Mucosa of descending colon (tissue), 3 donors: ENCODE measurements around the gene TAS2R38. TPM values are rescaled to one million over a fixed set of nuclear protein-coding genes. Genes with fewer than 3 reads are reported as not detected.

ENCODE experiments used
- ATAC-seq: fragments of 200-7000 bp; cut with Tn5 transposase; one replicate; pipeline ENCODE4 v1.9.1; 2020; ENCODE audit warnings: mild to moderate bottlenecking, moderate library complexity
- DNase-seq, 3 donors: peaks; one replicate each; pipeline ENCODE4 v3.0.0-alpha.2; 2020
- H3K36me3 ChIP-seq: fragments of 200-600 bp; one replicate; pipeline ENCODE4 v1.8.0; 2021; ENCODE audit warnings: low read depth, mild to moderate bottlenecking
- H3K4me1 ChIP-seq: fragments of 200-600 bp; one replicate; pipeline ENCODE4 v1.8.0; 2021; ENCODE audit warnings: low read depth, mild to moderate bottlenecking
- H3K4me3 ChIP-seq: fragments of 200-600 bp; one replicate; pipeline ENCODE4 v1.8.0; 2021; ENCODE audit warnings: mild to moderate bottlenecking
- H3K9me3 ChIP-seq: fragments of 200-600 bp; one replicate; pipeline ENCODE4 v1.8.0; 2021; ENCODE audit warnings: mild to moderate bottlenecking
- CTCF ChIP-seq: fragments of 200-600 bp; IDR thresholded peaks from one replicate; pipeline ENCODE4 v1.8.0; 2022; ENCODE audit warnings: antibody characterized with exemption, mild to moderate bottlenecking
- intact Hi-C, 2 donors: fragments of 100-400 bp; cut with DNase I in 1 of 2; cut with micrococcal nuclease in 1 of 2; formaldehyde crosslinking; loops; one replicate each; pipeline versions ENCODE4 v1.11.0 to v1.11.1; 2022; cut with DNase I, micrococcal nuclease
- total RNA-seq, 3 donors: library from RNA; stranded (reverse); fragmentation: NEBNext Ultra II Directional in 2 of 3; extraction: Animal tissue kit (Norgen Biotek cat#: 25700) in 2 of 3; gene quantifications; one replicate each; pipeline versions ENCODE4 v1.2.1 to v1.2.4, GENCODE V29; 2021 to 2023
- donor health status: DM: no; HTN: no; CAD: no; lungs with moderate emphysema.
- donor health status: DM: no; HTN: no; CAD: no.
- donor health status: DM: no; HTN: yes; CAD: no.

Gene TAS2R38
- total RNA-seq, 3 donors from 2014 or later: 0.35 TPM; not detected in 2

- no peak for TF ChIP-seq CTCF
- Histone ChIP-seq H3K9me3 (no peaks in the 10 kb centered on the region), H3K4me1 (no peaks in the 10 kb centered on the region), H3K36me3 (no peaks in the 10 kb centered on the region), H3K4me3 (no peak overlapping the region)
- intact Hi-C loops: no loop called here
- ATAC-seq (no peak), DNase-seq (no peak)
These were observed 19.2 kb downstream of the TAS2R38 start for GRCh38 chr7:141954334-141954733.

GRCh38 chr7:141952461-141952860 lies 21.1 kb downstream of the TAS2R38 start:
- intact Hi-C loops: no loop called here
- no peak overlapping the region for H3K4me3 ChIP-seq
- no peak for TF ChIP-seq CTCF

GRCh38 chr7:141950806-141951205 lies 22.8 kb downstream of the TAS2R38 start:
- H3K4me1 ChIP-seq: no peaks in the 10 kb centered on the region
- no peak for TF ChIP-seq CTCF
- ATAC-seq (no peak), DNase-seq (no peak)
- no peaks in the 10 kb centered on the region for H3K9me3 ChIP-seq
- H3K4me3 ChIP-seq: no peak overlapping the region
- H3K36me3 ChIP-seq: no peaks in the 10 kb centered on the region
- intact Hi-C loops: no loop called here

More at GRCh38 chr7:141952461-141952860, 21.1 kb downstream of the TAS2R38 start:
- no peaks in the 10 kb centered on the region for H3K36me3 ChIP-seq
- no peaks in the 10 kb centered on the region for H3K9me3 ChIP-seq
- DNase-seq: no peak
- no peaks in the 10 kb centered on the region for H3K4me1 ChIP-seq
- ATAC-seq: no peak

GRCh38 chr7:141949911-141950310 lies 23.7 kb downstream of the TAS2R38 start:
- H3K4me3 ChIP-seq: no peak overlapping the region
- H3K36me3 ChIP-seq: no peaks in the 10 kb centered on the region
- no peaks in the 10 kb centered on the region for H3K4me1 ChIP-seq
- intact Hi-C loops: no loop called here
- ATAC-seq: no peak
- no peaks in the 10 kb centered on the region for H3K9me3 ChIP-seq
- no peak for TF ChIP-seq CTCF
- no peak for DNase-seq

GRCh38 chr7:141949451-141949850 lies 24.1 kb downstream of the TAS2R38 start:
- ATAC-seq (no peak), DNase-seq (no peak)
- H3K36me3 ChIP-seq: no peaks in the 10 kb centered on the region
- no peak overlapping the region for H3K4me3 ChIP-seq
- no peaks in the 10 kb centered on the region for H3K4me1 ChIP-seq
- TF ChIP-seq CTCF: no peak
- no peaks in the 10 kb centered on the region for H3K9me3 ChIP-seq
- intact Hi-C loops: no loop called here

- DNase-seq (no peak), ATAC-seq (no peak)
- intact Hi-C loops: no loop called here
- no peak overlapping the region for H3K4me3 ChIP-seq
- TF ChIP-seq CTCF: no peak
- H3K4me1 ChIP-seq: no peaks in the 10 kb centered on the region
- no peaks in the 10 kb centered on the region for H3K36me3 ChIP-seq
- H3K9me3 ChIP-seq: no peaks in the 10 kb centered on the region
These were observed 24.6 kb downstream of the TAS2R38 start for GRCh38 chr7:141949021-141949420.
